ENCODE measurements around the gene CD248. TPM values are rescaled to one million over a fixed set of nuclear protein-coding genes. Genes with fewer than 3 reads are reported as not detected.

CD248 gene
- total RNA-seq, 4 donors from 2014 or later = 6.3 to 23.5 (median 12.3) TPM

DNA sequence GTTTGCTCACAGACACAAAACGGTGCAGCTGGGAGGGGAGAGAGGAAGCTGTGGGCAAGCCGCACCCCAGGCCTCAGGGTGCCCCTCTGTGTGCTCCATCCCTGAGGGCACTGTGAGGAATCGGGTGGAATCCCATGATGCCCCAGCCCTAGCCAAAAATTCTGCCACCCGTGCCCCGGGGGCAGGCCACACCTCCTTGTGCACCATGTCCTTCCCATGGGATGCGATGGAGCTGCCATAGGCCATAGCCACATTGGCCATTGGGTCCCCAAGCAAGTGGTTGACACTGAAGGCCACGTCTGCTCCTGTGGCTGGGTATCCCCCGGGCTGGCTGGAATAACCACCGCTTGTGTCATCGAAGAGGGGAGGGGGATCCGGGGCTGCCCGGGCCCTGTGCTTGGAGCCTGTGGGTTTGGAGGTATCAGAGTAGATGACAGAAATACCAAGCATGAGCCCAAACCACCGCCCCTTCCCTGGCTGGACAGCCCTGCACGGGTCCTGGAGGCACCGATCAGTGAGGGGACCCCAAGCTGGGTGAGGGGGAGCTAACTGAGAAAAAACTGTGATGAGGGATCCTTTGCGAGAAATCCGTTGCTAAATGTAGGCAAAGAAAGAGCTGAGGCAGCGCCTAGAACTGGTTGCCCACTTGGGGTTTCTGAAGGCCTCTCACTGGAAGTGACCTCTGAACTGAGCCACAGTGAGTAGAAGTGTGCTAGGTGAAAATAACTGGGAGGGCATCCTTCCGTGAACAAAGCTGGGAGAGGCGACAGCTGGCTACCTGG lies 28.8 kb downstream of the CD248 start:
- WGBS, 2 donors = 33 to 34% methylated on average over 20 of the region's 20 CpGs
- TF ChIP-seq POLR2A (IDR thresholded peaks at IDR 0.05) = no peak
- TF ChIP-seq, protein P1, sequence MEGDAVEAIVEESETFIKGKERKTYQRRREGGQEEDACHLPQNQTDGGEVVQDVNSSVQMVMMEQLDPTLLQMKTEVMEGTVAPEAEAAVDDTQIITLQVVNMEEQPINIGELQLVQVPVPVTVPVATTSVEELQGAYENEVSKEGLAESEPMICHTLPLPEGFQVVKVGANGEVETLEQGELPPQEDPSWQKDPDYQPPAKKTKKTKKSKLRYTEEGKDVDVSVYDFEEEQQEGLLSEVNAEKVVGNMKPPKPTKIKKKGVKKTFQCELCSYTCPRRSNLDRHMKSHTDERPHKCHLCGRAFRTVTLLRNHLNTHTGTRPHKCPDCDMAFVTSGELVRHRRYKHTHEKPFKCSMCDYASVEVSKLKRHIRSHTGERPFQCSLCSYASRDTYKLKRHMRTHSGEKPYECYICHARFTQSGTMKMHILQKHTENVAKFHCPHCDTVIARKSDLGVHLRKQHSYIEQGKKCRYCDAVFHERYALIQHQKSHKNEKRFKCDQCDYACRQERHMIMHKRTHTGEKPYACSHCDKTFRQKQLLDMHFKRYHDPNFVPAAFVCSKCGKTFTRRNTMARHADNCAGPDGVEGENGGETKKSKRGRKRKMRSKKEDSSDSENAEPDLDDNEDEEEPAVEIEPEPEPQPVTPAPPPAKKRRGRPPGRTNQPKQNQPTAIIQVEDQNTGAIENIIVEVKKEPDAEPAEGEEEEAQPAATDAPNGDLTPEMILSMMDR (IDR thresholded peaks at IDR 0.05) = no peak
- peak overlapping the region; percentile 71 for H3K4me3 ChIP-seq (ENCODE audit: low read depth, poor library complexity, severe bottlenecking)
- DNase-seq (ENCODE audit: low spot score in 2 of 2) = no peak
- intact Hi-C loops (cut with DNase I; ENCODE audit: low total_unique reads) = loop anchor here (5.0 kb wide), 1 partner anchor 66 kb away; no protein-coding TSS in a partner anchor

DNA sequence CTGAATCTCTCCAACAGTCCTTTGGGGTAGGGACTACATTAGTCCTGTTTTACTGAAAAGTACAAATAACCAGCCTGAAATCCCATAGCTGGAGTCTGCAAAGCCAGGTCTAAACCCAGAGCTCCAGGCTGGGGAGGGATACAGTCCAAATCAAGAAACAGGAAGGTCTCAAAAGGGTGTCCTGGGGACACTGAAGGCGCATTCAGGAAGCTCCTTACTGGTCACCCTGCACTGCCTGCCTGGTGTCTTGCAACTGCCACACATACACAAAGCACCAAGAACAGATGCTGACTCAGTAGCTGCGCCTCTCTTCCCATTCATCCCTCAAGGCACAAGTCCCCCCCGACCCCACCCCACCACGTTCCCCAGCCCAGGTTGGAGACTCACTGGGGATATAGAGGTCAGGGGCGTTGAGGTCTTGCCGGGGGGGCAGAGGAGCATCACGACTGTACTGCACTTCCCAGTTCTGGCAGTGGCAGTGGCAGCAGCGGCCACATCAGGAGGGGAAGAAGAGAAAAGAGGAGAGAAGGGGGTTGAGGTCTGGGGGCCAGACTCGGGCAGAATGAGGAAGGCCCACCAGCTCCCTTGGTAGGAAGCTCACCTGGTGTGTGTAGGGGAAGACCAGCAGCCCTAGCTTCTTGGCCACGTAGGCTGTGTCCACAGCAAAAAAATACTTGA lies 29.5 kb downstream of the CD248 start:
- no peak for DNase-seq (ENCODE audit: low spot score in 2 of 2)
- TF ChIP-seq, protein P1 (IDR thresholded peaks at IDR 0.05) = no peak
- no peak for TF ChIP-seq POLR2A (IDR thresholded peaks at IDR 0.05)
- no peak overlapping the region for H3K4me3 ChIP-seq (ENCODE audit: low read depth, poor library complexity, severe bottlenecking)
- WGBS, 2 donors = 62 to 65% methylated on average over 10 of the region's 10 CpGs
- intact Hi-C loops (cut with DNase I; ENCODE audit: low total_unique reads) = loop anchor here (5.0 kb wide), 1 partner anchor 65 kb away; no protein-coding TSS in a partner anchor

DNA sequence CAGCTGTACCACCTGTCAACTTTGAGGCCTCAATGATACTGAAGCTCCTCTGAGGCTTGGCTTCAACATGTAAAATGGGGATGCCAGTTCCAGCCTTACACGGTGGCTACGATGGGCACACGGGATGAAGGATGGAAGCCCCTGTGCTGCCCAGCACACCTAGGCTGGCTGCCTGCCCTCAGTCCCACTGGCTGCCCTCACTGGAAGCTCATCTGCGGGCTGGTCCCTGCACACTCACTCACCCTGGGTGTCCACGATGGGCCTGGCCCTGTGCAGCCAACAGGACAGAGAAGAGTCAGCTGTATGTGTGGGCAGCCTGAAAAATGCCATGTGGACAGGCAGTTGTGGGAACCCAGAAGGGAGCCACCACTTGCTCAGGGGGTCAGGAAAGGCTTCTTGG lies 30.1 kb downstream of the CD248 start:
- 84 to 85% methylated on average over 5 of the region's 5 CpGs for WGBS, 2 donors
- no peak overlapping the region for H3K4me3 ChIP-seq (ENCODE audit: low read depth, poor library complexity, severe bottlenecking)
- no peak for DNase-seq (ENCODE audit: low spot score in 2 of 2)
- intact Hi-C loops (cut with DNase I; ENCODE audit: low total_unique reads) = loop anchor here (5.0 kb wide), 1 partner anchor 64 kb away; no protein-coding TSS in a partner anchor
- TF ChIP-seq, protein P1 (IDR thresholded peaks at IDR 0.05) = no peak
- TF ChIP-seq POLR2A (IDR thresholded peaks at IDR 0.05) = no peak

DNA sequence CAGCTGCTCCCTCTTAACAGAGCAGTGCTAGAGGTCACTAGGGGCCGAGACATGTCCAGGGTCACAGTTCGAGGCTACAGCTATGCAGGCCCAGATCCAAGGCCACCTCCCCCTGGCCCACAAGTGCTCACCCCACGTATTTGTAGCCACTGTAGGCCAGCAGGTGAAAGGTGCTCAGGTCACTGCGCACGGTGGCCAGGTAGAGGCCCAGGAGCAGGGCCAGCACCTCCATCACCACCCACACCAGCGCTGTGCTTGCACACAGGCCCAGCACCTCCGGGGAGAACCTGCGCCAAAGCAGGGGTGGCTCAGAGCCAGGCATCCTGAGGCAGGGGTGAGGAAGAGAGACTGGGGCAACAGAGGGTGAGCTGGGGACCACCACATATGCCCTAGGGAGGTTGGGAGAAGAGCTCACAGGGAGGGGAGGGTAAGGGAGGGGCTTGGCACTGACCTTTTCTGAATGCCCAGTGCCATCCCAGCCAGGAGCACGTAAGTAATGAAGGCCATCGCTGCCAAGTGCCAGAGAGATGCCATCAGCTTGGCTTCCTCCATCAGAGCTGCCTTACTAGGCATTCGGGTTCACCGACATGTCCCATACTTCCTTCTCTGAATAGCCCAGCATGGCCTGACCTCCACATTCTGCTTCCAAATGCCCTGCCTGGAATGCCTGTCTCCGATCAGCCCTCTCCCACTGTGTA lies 31.4 kb downstream of the CD248 start:
- H3K4me3 ChIP-seq (ENCODE audit: low read depth, poor library complexity, severe bottlenecking) = no peak overlapping the region
- intact Hi-C loops (cut with DNase I; ENCODE audit: low total_unique reads) = loop anchor here (5.0 kb wide), 1 partner anchor 63 kb away; no protein-coding TSS in a partner anchor
- TF ChIP-seq, protein P1 (IDR thresholded peaks at IDR 0.05) = no peak
- no peak for TF ChIP-seq POLR2A (IDR thresholded peaks at IDR 0.05)
- 84% methylated on average over 12 to 13 of the region's 13 CpGs for WGBS, 2 donors
- DNase-seq (ENCODE audit: low spot score in 2 of 2) = no peak

DNA sequence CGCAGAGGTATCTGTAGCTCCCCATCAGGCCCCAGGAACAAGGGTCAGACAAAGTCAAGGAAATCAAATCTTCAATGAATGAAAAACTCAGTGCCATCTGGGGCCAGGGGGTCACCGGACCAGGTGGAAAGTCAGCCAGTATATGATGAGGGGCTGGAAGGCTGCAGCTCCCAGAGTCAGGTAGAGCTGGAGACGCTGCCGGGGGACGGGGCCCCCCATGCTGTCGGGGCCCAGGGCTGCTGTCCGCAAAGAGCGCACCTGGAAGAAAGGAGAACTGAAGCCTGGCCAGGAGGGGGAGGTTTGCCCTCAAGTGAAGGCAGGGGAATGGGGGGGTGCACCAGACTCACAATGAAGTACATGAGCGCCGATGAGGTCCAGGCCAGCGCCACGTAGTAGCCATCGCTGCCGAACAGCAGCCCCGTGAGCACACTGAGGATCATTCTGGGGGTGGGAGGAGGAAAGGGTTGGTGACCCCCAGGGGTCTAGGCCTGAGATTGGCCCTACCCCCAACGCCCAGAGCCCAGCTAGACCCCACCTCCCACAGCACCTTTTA lies 32.2 kb downstream of the CD248 start:
- H3K4me3 ChIP-seq (ENCODE audit: low read depth, poor library complexity, severe bottlenecking) = no peak overlapping the region
- no peak for DNase-seq (ENCODE audit: low spot score in 2 of 2)
- 91 to 92% methylated on average over 16 of the region's 16 CpGs for WGBS, 2 donors
- TF ChIP-seq, protein P1 (IDR thresholded peaks at IDR 0.05) = no peak
- no peak for TF ChIP-seq POLR2A (IDR thresholded peaks at IDR 0.05)
- intact Hi-C loops (cut with DNase I; ENCODE audit: low total_unique reads) = loop anchor here (5.0 kb wide), 1 partner anchor 62 kb away; no protein-coding TSS in a partner anchor
